ENCODE measurements around the gene NTSR1.

GRCh38 chr20:62706344-62706743, 2.3 kb upstream of the NTSR1 start:
- no peak for TF ChIP-seq POLR2AphosphoS5 (IDR thresholded peaks at IDR 0.05; ENCODE audit: low read depth, low read length)
- TF ChIP-seq POLR2A (IDR thresholded peaks at IDR 0.05; ENCODE audit: low read depth, low read length): no peak
- TF ChIP-seq POU2F2 (IDR thresholded peaks at IDR 0.05; ENCODE audit: low read depth, low read length): no peak
- TF ChIP-seq TAF1 (IDR thresholded peaks at IDR 0.05; ENCODE audit: low read depth, low read length): no peak
- no peak for TF ChIP-seq SPI1 (IDR thresholded peaks at IDR 0.05; ENCODE audit: low read depth, low read length)
- TF ChIP-seq PAX5 (IDR thresholded peaks at IDR 0.05; ENCODE audit: insufficient read depth, low read length, severe bottlenecking): no peak

Data from GM12891 (cell line).